Erythroblast (primary cell): Measurements from ENCODE around the gene SLC5A5.

Experiments
- GATA1 ChIP-seq: IDR thresholded peaks from 2 replicates; pipeline ENCODE4 v1.6.1; 2011; ENCODE audit warnings: low read depth, mild to moderate bottlenecking, control low read depth, low read length, moderate library complexity
- POLR2A ChIP-seq: IDR thresholded peaks from 2 replicates; pipeline ENCODE4 v1.6.1; 2011; ENCODE audit warnings: mild to moderate bottlenecking, low read length

GRCh38 chr19:17920527-17920926 is 48.8 kb downstream of the SLC5A5 start:
- TF ChIP-seq POLR2A (no peak), GATA1 (no peak)
